ENCODE results near the gene TUBB4A.

TUBB4A gene

GRCh38 chr19:6481541-6482342, 20.4 kb downstream of the TUBB4A start, which contains the start of gene DENND1C:
Gene DENND1C (minus strand): TSS chr19:6481787. CDS start chr19:6481695, 92 bp downstream.
- H3K4me3 ChIP-seq (ENCODE audit: low read length) = no peak within 1 kb of the TSS
- no peak for DNase-seq (ENCODE audit: low read depth)
- peak; percentile 75 for TF ChIP-seq CTCF (conservative IDR thresholded peaks at IDR 0.05; ENCODE audit: low read depth, low read length)

DNA sequence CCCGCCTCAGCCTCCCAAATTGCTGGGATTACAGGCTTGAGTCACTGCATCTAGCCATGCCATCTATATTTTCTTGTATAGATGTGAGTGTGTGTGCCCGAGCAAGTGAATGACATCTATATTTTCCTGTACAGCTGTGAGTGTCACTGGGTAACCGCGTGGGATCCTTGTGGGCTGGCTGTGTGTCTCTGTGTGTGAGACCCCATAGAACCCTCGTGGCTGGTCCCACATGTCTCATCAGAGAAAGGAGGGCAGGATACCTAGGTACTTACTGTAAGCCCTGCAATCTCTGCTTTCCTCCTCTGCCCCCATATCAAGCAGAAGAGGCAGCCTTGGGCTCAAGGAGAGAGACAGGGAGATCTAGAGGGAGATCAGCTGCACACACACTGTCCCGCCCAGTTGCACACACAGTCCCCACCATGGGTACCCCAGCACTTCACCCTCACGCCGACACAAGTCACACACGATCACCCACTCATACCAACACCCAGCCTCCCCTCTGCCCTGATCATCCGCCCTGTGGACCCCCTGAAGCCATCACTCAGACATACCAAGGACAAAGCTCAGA, 21.2 kb downstream of the TUBB4A start:
- TF ChIP-seq CTCF (conservative IDR thresholded peaks at IDR 0.05; ENCODE audit: low read depth, low read length) = no peak
- DNase-seq (ENCODE audit: low read depth) = no peak

GRCh38 chr19:6479836-6480398, 22.2 kb downstream of the TUBB4A start:
- no peak for DNase-seq (ENCODE audit: low read depth)
- no peak for TF ChIP-seq CTCF (conservative IDR thresholded peaks at IDR 0.05; ENCODE audit: low read depth, low read length)
- H3K4me3 ChIP-seq (ENCODE audit: low read length) = no peak overlapping the region

More for the DNA sequence above, 21.2 kb downstream of the TUBB4A start:
- no peak overlapping the region for H3K4me3 ChIP-seq (ENCODE audit: low read length)

DNA sequence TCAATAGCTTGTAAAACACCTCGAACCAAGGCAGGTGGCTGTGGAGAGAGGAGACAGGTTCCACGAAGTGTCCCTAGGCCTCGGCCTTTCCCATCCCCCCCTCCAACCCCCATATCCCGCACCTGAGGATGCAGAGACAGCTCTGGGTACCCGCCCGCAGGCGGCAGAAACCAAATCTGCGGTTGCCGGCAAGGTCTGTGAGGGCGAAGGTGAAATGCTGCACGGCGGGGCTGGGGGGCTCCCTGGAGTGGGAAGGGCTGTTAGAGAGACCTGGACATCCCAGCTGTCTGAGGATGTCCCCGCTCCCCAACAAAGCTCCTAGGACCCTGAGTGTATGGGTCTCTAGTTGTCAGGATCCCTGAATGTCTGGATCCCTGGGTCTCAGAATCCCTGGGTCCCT, 23.3 kb downstream of the TUBB4A start:
- no peak overlapping the region for H3K4me3 ChIP-seq (ENCODE audit: low read length)
- no peak for DNase-seq (ENCODE audit: low read depth)
- no peak for TF ChIP-seq CTCF (conservative IDR thresholded peaks at IDR 0.05; ENCODE audit: low read depth, low read length)

GRCh38 chr19:6476896-6477431, 25.1 kb downstream of the TUBB4A start:
- TF ChIP-seq CTCF (conservative IDR thresholded peaks at IDR 0.05; ENCODE audit: low read depth, low read length) = no peak
- no peak for DNase-seq (ENCODE audit: low read depth)
- peak overlapping the region; percentile 35 for H3K4me3 ChIP-seq (ENCODE audit: low read length)

- peak; percentile 48 for DNase-seq (ENCODE audit: low read depth)
- H3K4me3 ChIP-seq (ENCODE audit: low read length) = peak overlapping the region; percentile 35
- no peak for TF ChIP-seq CTCF (conservative IDR thresholded peaks at IDR 0.05; ENCODE audit: low read depth, low read length)
Measured at GRCh38 chr19:6476155-6476895, 25.8 kb downstream of the TUBB4A start.
